ENCODE data around the gene MSANTD7. TPM values are rescaled to one million over a fixed set of nuclear protein-coding genes. Genes with fewer than 3 reads are reported as not detected.

MSANTD7 gene
- total RNA-seq, 1 donor from 2014 or later, result 6.0 TPM

DNA sequence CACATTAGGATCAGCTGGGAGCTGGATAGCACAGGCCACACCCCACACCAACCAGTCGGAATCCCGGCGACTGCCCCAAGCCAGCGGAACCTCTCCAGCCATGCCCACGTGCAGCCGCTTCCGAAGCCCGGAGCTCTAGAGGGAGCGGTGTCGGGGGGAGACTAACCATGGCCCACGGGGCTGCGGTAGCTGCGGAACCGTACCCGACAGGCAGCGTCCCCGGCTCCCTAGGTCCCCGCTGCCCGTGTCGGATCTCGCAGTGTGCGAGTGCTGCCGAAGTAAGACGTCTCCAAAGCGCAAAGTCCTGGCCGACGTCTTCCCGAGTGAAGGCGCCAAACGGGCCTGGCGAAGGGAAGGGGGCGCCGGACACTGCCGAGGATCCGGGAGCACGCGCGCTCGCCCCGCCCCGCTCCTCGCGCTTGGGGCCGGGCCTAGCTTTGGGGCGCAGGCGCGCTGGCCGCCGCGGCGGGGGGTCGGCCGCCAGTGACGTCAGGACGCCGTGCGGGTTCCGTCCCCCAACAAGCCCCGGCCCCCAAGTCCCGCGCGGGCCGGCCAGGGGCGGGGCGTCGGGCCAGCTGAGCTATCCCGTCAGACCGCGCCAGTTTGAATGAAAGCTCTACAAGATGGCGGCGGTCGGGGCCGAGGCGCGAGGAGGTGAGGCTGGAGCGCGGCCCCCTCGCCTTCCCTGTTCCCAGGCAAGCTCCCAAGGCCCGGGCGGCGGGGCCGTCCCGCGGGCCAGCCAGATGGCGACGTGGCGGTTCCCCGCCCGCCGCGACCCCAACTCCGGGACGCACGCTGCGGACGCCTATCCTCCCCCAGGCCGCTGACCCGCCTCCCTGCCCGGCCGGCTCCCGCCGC, 40.4 kb downstream of the MSANTD7 start, which contains the start of gene SUV39H2:
SUV39H2 (plus strand) TSS at position 601 of the 858 bp plus-strand sequence; CDS start at position 624, 23 bp downstream.
- intact Hi-C loops (cut with DNase I), result loop anchor here (2.0 to 5.0 kb wide), 3 partner anchors 40 to 276 kb away; partner anchors contain the start of genes CDNF, HSPA14, MEIG1 and MSANTD7
- DNase-seq (ENCODE audit: low spot score), result peak; percentile 97

DNA sequence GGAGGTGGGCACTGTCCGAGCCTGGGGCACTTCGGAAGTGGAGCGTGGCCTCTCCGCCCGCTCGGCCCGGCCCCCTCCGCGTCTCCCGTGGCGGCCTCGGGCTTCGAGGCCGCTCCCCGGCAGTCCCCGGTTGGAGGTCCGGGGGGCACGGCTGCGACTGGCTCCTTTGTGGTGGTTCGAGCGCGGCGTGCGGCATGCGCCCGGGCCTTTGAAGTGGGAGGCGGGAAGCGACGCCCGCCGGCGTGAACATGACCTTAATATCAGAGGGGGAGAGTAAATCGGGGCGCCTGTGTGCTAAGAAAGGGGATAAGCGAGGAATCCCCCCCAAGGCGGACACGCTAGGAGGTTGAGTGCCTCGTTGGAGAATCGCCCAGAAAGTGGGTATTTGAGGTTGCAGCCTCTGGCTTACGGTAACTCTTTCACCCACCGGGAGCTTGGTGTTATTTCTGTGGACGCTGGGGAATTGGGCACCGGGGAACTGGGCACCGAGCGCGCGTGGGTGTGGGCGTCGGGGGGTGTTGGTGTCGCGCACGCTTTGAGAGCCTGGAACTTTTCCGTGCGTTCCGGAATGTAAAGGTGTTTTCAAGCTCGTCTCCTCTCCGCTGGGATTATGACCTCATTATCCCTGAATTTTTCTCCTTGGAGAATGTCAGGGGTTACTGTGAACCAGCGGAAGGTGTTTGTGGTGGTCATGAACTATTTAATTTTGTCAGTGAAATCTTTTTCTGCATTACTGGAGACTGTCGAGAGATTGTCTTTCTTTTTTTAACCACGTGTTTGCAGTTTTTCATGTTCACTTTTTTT, 41.2 kb downstream of the MSANTD7 start:
- intact Hi-C loops (cut with DNase I), result loop anchor here (2.0 to 5.0 kb wide), 3 partner anchors 41 to 277 kb away; partner anchors contain the start of genes CDNF, HSPA14, MEIG1 and MSANTD7
- DNase-seq (ENCODE audit: low spot score), result no peak

DNA sequence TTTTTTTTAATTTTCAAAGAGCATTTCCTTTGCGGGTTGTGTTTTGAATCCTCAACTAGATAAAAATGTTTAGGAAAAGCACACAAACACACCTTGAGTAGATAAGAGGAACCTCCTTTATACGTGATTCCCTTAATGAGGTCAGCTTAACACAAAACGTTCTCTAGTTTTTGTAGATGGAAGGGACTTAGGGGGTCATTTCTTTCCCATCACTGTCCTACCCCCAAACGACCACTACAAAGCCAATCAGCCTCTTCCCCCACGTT, 41.8 kb downstream of the MSANTD7 start:
- intact Hi-C loops (cut with DNase I), result loop anchor here (2.0 to 5.0 kb wide), 3 partner anchors 41 to 278 kb away; partner anchors contain the start of genes CDNF, HSPA14, MEIG1 and MSANTD7
- DNase-seq (ENCODE audit: low spot score), result no peak

DNA sequence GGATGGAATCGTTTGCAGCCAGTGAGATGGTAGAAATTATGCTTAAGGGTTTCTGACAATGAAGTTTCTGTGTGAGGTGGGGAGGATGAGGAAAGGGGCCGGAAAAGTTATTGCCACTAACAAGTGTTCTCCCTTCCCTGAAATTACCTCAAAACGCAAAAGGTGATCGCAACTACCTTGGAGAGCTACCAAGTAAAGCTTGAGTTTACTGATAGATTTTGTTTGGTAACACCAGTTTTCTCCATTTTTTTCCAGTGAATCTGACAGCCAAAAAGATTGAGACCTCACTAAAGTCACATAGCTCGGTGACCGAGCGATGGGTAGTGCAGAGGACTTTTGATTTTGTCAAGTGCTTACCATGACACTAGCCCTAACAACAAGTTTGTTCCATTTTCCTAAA, 42.1 kb downstream of the MSANTD7 start:
- no peak for DNase-seq (ENCODE audit: low spot score)
- intact Hi-C loops (cut with DNase I), result no loop called here

DNA sequence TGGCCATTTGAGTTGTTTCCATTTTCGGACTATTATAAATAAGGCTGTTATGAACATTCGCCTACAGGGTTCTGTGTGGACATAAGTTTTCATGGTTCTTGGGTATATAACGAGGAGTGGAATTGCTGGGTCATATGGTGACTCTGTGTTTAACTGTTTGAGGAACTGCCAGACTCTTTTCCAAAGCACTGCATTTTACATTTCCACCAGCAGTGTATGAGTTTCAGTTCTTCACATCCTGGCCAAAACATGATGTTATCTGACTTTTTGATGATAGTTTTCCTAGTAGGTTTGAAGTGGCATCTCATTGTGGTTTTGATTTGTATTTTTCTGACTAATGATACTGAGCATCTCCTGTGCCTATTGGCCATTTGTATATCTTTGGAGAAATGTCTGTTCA, 46.0 kb downstream of the MSANTD7 start:
- intact Hi-C loops (cut with DNase I), result no loop called here
- no peak for DNase-seq (ENCODE audit: low spot score)

Other genes starting within 250 kb of the MSANTD7 start
- 8.6 TPM for gene FAM107B, start 63.4 kb upstream of the MSANTD7 start, total RNA-seq
- gene CDNF, start 269 bp upstream of the MSANTD7 start, total RNA-seq, result 2.3 TPM
- gene HSPA14, start within 50 bp of the MSANTD7 start, total RNA-seq, result 7.3 TPM
- gene SUV39H2, start 40.6 kb downstream of the MSANTD7 start, total RNA-seq, result 7.9 TPM
- 3.2 TPM for gene DCLRE1C, start 115.8 kb downstream of the MSANTD7 start, total RNA-seq
- 0.54 TPM for gene MEIG1, start 121.1 kb downstream of the MSANTD7 start, total RNA-seq
- not detected for gene OLAH, start 205.6 kb downstream of the MSANTD7 start, total RNA-seq

Data from cardiac septum (tissue), 1 donor.